ENCODE data around the gene RAD51AP1. TPM values are rescaled to one million over a fixed set of nuclear protein-coding genes. Genes with fewer than 3 reads are reported as not detected.
"Not testable (repeated sequence)": the region's sequence is repeated elsewhere in the genome, so short reads cannot be mapped to it uniquely, and the experiment has no call there.

Gene RAD51AP1
- total RNA-seq, 1 donor from 2014 or later = 5.5 TPM

DNA sequence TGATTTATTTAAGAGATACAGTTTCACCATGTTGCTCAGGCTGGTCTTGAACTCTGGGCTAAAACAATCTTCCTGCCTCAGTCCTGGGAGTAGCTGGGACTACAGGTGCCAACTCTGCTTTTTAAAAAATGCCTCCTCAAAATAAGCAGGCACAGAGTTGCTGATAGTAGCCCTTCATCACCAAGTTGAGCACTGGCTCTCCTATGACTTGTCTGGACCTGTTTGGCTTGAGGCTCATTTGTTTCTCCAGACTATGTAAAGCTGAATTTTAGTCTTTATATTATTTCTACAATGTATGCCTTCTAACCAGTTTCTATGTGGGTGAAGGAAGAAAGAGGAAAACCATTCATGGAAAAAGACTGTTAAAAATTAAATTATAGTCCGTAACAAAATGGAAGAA lies 39.5 kb upstream of the RAD51AP1 start:
- Mint-ChIP-seq H3K9me3 (ENCODE audit: unreplicated experiment) (no peaks in the 10 kb centered on the region), H3K4me1 (ENCODE audit: low read depth, unreplicated experiment) (no peaks in the 10 kb centered on the region), H3K36me3 (ENCODE audit: unreplicated experiment) (peaks cover 5% of the 10 kb centered on the region), H3K27ac (ENCODE audit: unreplicated experiment) (no peak overlapping the region), H3K4me3 (ENCODE audit: unreplicated experiment) (no peak overlapping the region), H3K27me3 (ENCODE audit: unreplicated experiment) (no peaks in the 10 kb centered on the region)
- TF ChIP-seq, protein P1, sequence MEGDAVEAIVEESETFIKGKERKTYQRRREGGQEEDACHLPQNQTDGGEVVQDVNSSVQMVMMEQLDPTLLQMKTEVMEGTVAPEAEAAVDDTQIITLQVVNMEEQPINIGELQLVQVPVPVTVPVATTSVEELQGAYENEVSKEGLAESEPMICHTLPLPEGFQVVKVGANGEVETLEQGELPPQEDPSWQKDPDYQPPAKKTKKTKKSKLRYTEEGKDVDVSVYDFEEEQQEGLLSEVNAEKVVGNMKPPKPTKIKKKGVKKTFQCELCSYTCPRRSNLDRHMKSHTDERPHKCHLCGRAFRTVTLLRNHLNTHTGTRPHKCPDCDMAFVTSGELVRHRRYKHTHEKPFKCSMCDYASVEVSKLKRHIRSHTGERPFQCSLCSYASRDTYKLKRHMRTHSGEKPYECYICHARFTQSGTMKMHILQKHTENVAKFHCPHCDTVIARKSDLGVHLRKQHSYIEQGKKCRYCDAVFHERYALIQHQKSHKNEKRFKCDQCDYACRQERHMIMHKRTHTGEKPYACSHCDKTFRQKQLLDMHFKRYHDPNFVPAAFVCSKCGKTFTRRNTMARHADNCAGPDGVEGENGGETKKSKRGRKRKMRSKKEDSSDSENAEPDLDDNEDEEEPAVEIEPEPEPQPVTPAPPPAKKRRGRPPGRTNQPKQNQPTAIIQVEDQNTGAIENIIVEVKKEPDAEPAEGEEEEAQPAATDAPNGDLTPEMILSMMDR (IDR thresholded peaks at IDR 0.05; ENCODE audit: partially characterized antibody, unreplicated experiment) = no peak
- no peak for DNase-seq

DNA sequence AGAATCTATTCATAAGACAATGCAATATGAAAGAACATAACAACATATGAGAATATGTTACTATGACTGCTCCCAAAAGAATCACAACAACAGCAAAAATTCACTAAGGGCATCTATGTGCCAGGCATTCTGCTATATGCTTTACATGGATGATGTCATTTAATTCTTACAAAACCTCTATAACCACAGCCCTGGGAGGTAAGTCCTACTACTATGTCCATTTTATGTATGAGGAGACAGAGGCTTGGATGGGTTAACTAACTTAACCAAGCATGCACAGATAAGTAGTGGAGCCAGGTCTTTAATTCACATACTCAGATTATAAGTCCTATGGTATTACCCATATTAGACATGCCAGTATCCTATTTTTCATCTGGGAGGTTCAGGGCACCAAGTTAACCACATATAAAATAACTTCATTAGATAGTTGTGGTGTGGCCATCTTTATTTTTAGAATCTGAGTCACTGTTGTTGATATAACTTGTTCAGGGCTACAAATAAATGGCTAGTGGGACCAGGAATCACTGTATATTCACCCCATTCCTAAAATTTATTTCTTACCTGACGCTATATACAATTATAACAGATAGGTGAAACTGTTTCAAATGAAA lies 33.2 kb upstream of the RAD51AP1 start:
- Mint-ChIP-seq H3K4me1 (ENCODE audit: low read depth, unreplicated experiment) (no peaks in the 10 kb centered on the region), H3K36me3 (ENCODE audit: unreplicated experiment) (peaks cover 5% of the 10 kb centered on the region), H3K9me3 (ENCODE audit: unreplicated experiment) (no peaks in the 10 kb centered on the region), H3K27ac (ENCODE audit: unreplicated experiment) (no peak overlapping the region), H3K4me3 (ENCODE audit: unreplicated experiment) (no peak overlapping the region), H3K27me3 (ENCODE audit: unreplicated experiment) (no peaks in the 10 kb centered on the region)
- no peak for DNase-seq
- TF ChIP-seq, protein P1 (IDR thresholded peaks at IDR 0.05; ENCODE audit: partially characterized antibody, unreplicated experiment) = no peak

DNA sequence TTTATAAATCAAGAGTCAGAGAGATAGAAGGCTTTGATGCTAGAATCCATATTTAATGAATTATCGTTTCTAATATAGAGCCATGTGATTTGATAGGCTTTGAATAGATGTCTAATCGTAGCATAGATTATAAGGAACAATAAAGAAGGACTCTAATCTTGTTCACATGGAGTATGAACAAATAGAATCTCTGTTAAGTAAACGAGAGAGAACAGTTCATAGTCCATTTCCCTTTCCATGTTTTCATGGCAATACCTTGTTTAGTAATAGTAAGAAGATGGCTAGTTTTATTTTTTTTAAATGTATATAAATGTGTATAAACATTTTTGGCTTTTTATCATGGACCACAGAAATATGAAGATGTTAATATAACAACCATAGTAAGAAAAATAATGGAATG lies 32.3 kb upstream of the RAD51AP1 start:
- TF ChIP-seq, protein P1 (IDR thresholded peaks at IDR 0.05; ENCODE audit: partially characterized antibody, unreplicated experiment) = no peak
- H3K4me3 Mint-ChIP-seq (ENCODE audit: unreplicated experiment) = no peak overlapping the region
- no peak for DNase-seq
- H3K36me3 Mint-ChIP-seq (ENCODE audit: unreplicated experiment) = peaks cover 5% of the 10 kb centered on the region
- no peaks in the 10 kb centered on the region for H3K27me3 Mint-ChIP-seq (ENCODE audit: unreplicated experiment)
- H3K27ac Mint-ChIP-seq (ENCODE audit: unreplicated experiment) = no peak overlapping the region
- H3K4me1 Mint-ChIP-seq (ENCODE audit: low read depth, unreplicated experiment) = no peaks in the 10 kb centered on the region
- H3K9me3 Mint-ChIP-seq (ENCODE audit: unreplicated experiment) = no peaks in the 10 kb centered on the region

DNA sequence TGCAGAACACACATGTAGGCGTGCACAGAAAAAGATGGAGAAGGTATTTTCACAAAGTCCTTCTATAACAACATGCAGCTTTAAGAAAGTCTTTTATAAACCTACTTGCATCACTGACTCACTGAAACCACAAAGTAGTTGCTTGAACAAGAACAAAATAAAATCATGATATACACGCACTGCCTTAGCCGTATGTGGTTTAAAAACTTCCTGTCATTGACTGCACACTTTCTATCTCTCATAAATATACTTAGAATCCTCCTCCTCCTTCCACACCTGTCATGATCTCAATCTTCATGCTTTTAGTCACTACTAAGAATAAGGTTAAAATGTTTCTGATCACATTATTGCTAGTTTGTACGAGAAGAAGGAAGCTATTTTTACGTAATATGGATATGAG lies 31.8 kb upstream of the RAD51AP1 start:
- Mint-ChIP-seq H3K27me3 (ENCODE audit: unreplicated experiment) (no peaks in the 10 kb centered on the region), H3K36me3 (ENCODE audit: unreplicated experiment) (peaks cover 3% of the 10 kb centered on the region), H3K27ac (ENCODE audit: unreplicated experiment) (no peak overlapping the region), H3K4me1 (ENCODE audit: low read depth, unreplicated experiment) (no peaks in the 10 kb centered on the region), H3K4me3 (ENCODE audit: unreplicated experiment) (no peak overlapping the region), H3K9me3 (ENCODE audit: unreplicated experiment) (no peaks in the 10 kb centered on the region)
- TF ChIP-seq, protein P1 (IDR thresholded peaks at IDR 0.05; ENCODE audit: partially characterized antibody, unreplicated experiment) = no peak
- DNase-seq = no peak

DNA sequence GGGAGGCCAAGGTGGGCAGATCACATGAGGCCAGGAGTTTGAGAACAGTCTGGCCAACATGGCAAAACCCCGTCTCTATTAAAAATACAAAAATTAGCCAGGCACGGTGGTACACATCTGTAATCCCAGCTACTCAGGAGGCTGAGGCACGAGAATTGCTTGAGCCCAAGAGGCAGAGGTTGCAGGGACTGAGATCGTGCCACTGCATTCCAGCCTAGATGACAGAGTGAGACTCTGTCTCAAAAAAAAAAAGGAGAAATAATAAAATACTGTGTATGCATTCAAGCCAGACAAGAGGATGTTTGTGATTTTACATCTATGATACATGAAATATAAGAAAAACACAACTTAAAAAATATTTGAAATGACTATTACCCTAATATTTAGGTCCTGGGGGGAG lies 30.2 kb upstream of the RAD51AP1 start:
- H3K4me1 Mint-ChIP-seq (ENCODE audit: low read depth, unreplicated experiment); H3K9me3 Mint-ChIP-seq (ENCODE audit: unreplicated experiment); DNase-seq; H3K36me3 Mint-ChIP-seq (ENCODE audit: unreplicated experiment); H3K27me3 Mint-ChIP-seq (ENCODE audit: unreplicated experiment): not testable (repeated sequence)
- peak overlapping the region; percentile 67 for H3K4me3 Mint-ChIP-seq (ENCODE audit: unreplicated experiment)
- peak overlapping the region; percentile 25 for H3K27ac Mint-ChIP-seq (ENCODE audit: unreplicated experiment)

GRCh38 chr12:4509269-4509668 lies 29.4 kb upstream of the RAD51AP1 start:
- not testable (repeated sequence) for H3K4me1 Mint-ChIP-seq (ENCODE audit: low read depth, unreplicated experiment); H3K9me3 Mint-ChIP-seq (ENCODE audit: unreplicated experiment); H3K36me3 Mint-ChIP-seq (ENCODE audit: unreplicated experiment); H3K27ac Mint-ChIP-seq (ENCODE audit: unreplicated experiment); H3K27me3 Mint-ChIP-seq (ENCODE audit: unreplicated experiment); H3K4me3 Mint-ChIP-seq (ENCODE audit: unreplicated experiment)
- DNase-seq = peak; percentile 11

Measured in glutamatergic neuron (in vitro differentiated cells).